H1 (cell line): ENCODE data around the gene ARHGAP32. TPM values are rescaled to one million over a fixed set of nuclear protein-coding genes. Genes with fewer than 3 reads are reported as not detected.

Source experiments
- CTCF ChIA-PET: fragments of 300-600 bp; sonication (Branson Sonifier 250); formaldehyde crosslinking; loops from one replicate; lab custom pipeline; 2021; ENCODE audit not compliant: partially characterized antibody; lab: Charles Lee
- POLR2A ChIA-PET: fragments of 300-600 bp; sonication (Branson Sonifier 250); formaldehyde crosslinking; loops from one replicate; lab custom pipeline; 2021; ENCODE audit warnings: inconsistent platforms; ENCODE audit not compliant: partially characterized antibody; lab: Charles Lee
- DNase-seq, 2 experiments: peaks; one replicate each; pipeline versions ENCODE4 v3.0.0 to v3.0.0-alpha.2; 2010 to 2022; ENCODE audit warnings: low spot score in 2 of 2, low read depth in 1 of 2, mixed read lengths in 1 of 2
- FAIRE-seq: peaks from 2 replicates; lab custom pipeline; 2011; peaks lifted over from hg19 to GRCh38; lab: Jason Lieb, UNC
- H2AFZ ChIP-seq: 2 replicates; pipeline ENCODE4 v1.8.1; 2012; ENCODE audit warnings: low read length, inconsistent platforms
- H2AK5ac ChIP-seq: 2 replicates; pipeline ENCODE4 v1.6.1; 2013; ENCODE audit warnings: low read depth, low read length
- H2BK120ac ChIP-seq: replicated peaks from 2 replicates; pipeline ENCODE3; 2013; ENCODE audit warnings: low read depth, low read length, inconsistent platforms
- H2BK12ac ChIP-seq: 2 replicates; pipeline ENCODE4 v1.6.1; 2013; ENCODE audit warnings: low read depth, low read length
- H2BK15ac ChIP-seq: 2 replicates; pipeline ENCODE4 v1.6.1; 2013; ENCODE audit warnings: low read length
- H2BK20ac ChIP-seq: 2 replicates; pipeline ENCODE4 v1.6.1; 2013; ENCODE audit warnings: low read length
- H2BK5ac ChIP-seq: 2 replicates; pipeline ENCODE4 v1.6.1; 2013; ENCODE audit warnings: low read depth, low read length
- H3K14ac ChIP-seq: 2 replicates; pipeline ENCODE4 v1.6.1; 2013; ENCODE audit warnings: inconsistent platforms; ENCODE audit not compliant: insufficient read length
- H3K18ac ChIP-seq: 2 replicates; pipeline ENCODE4 v1.6.1; 2013; ENCODE audit warnings: low read length; ENCODE audit errors: extremely low read depth
- H3K23ac ChIP-seq: 2 replicates; pipeline ENCODE4 v1.6.1; 2013; ENCODE audit warnings: inconsistent platforms; ENCODE audit not compliant: insufficient read length
- H3K23me2 ChIP-seq: 2 replicates; pipeline ENCODE4 v1.6.1; 2013; ENCODE audit warnings: low read depth, low read length
- H3K27ac ChIP-seq: 2 replicates; pipeline ENCODE4 v1.6.1; 2011; ENCODE audit warnings: low read depth, low read length, inconsistent platforms
- H3K27me3 ChIP-seq, 4 experiments: replicated peaks in 1 of 4; 1 replicate in 1 of 4; 2 replicates in 3 of 4; pipeline versions ENCODE4 v1.6.1 to v1.8.1; 2011 to 2013; ENCODE audit warnings: low read length in 3 of 4, mild to moderate bottlenecking in 3 of 4, inconsistent platforms in 2 of 4, mixed read lengths in 2 of 4, moderate library complexity in 1 of 4; ENCODE audit not compliant: control insufficient read depth in 3 of 4, insufficient read depth in 3 of 4; ENCODE audit errors: extremely low read depth in 1 of 4
- H3K36me3 ChIP-seq, 4 experiments: 2 replicates each; pipeline versions ENCODE4 v1.6.1 to v1.8.1; 2011 to 2013; ENCODE audit warnings: mild to moderate bottlenecking in 4 of 4, low read length in 3 of 4, moderate library complexity in 2 of 4, control low read depth in 1 of 4, inconsistent platforms in 1 of 4; ENCODE audit not compliant: insufficient read depth in 4 of 4, control insufficient read depth in 2 of 4
- H3K4ac ChIP-seq: replicated peaks from 2 replicates; pipeline ENCODE3; 2013; ENCODE audit warnings: low read length, low read depth, mixed read lengths, inconsistent platforms; ENCODE audit not compliant: insufficient read length
- H3K4me1 ChIP-seq, 4 experiments: replicated peaks in 1 of 4; 1 replicate in 1 of 4; 2 replicates in 3 of 4; pipeline versions ENCODE4 v1.6.1 to v1.8.1; 2011 to 2013; ENCODE audit warnings: low read length in 3 of 4, inconsistent platforms in 2 of 4, mixed read lengths in 1 of 4; ENCODE audit not compliant: insufficient read depth in 4 of 4, control insufficient read depth in 3 of 4
- H3K4me2 ChIP-seq, 2 experiments: 2 replicates each; pipeline versions ENCODE4 v1.6.1 to v1.8.1; 2011 to 2013; ENCODE audit warnings: low read depth in 2 of 2, low read length in 2 of 2, control low read depth in 1 of 2, inconsistent platforms in 1 of 2, mild to moderate bottlenecking in 1 of 2; ENCODE audit not compliant: insufficient read depth in 1 of 2
- H3K4me3 ChIP-seq, 4 experiments: fragments of 200-600, 300-600 bp in 1 of 4; sonication (generic), shearing (Covaris generic), sonication (Bioruptor Twin) in 1 of 4; 2 replicates each; pipeline versions ENCODE4 v1.5.1 to v1.8.1; 2011 to 2016; ENCODE audit warnings: low read length in 4 of 4, low read depth in 3 of 4, control low read depth in 2 of 4, inconsistent platforms in 2 of 4, mild to moderate bottlenecking in 2 of 4, mixed read lengths in 1 of 4, moderate library complexity in 1 of 4; ENCODE audit not compliant: insufficient read depth in 2 of 4; ENCODE audit errors: extremely low read depth in 1 of 4
- H3K56ac ChIP-seq: replicated peaks from 2 replicates; pipeline ENCODE3; 2013; ENCODE audit warnings: low read depth, mild to moderate bottlenecking, mixed read lengths, low read length, inconsistent platforms; ENCODE audit not compliant: insufficient read length
- H3K79me1 ChIP-seq: 2 replicates; pipeline ENCODE4 v1.6.1; 2013; ENCODE audit warnings: low read depth, low read length, control low read depth
- H3K79me2 ChIP-seq, 2 experiments: 2 replicates each; pipeline versions ENCODE4 v1.6.1 to v1.8.1; 2012 to 2013; ENCODE audit warnings: low read length in 2 of 2, mild to moderate bottlenecking in 2 of 2, inconsistent platforms in 1 of 2; ENCODE audit not compliant: insufficient read depth in 2 of 2, control insufficient read depth in 1 of 2
- H3K9ac ChIP-seq, 4 experiments: replicated peaks in 1 of 4; 1 replicate in 1 of 4; 2 replicates in 3 of 4; pipeline versions ENCODE4 v1.6.1 to v1.8.1; 2011 to 2013; ENCODE audit warnings: low read depth in 3 of 4, low read length in 3 of 4, control low read depth in 2 of 4, mild to moderate bottlenecking in 2 of 4, moderate library complexity in 2 of 4, inconsistent platforms in 1 of 4; ENCODE audit errors: extremely low read depth in 1 of 4
- H3K9me3 ChIP-seq, 2 experiments: 2 replicates each; pipeline versions ENCODE4 v1.6.1 to v1.8.1; 2012 to 2013; ENCODE audit warnings: mild to moderate bottlenecking in 2 of 2, moderate library complexity in 2 of 2, control low read depth in 1 of 2, inconsistent platforms in 1 of 2, low read depth in 1 of 2, low read length in 1 of 2, mixed read lengths in 1 of 2; ENCODE audit not compliant: insufficient read depth in 2 of 2
- H4K20me1 ChIP-seq, 2 experiments: replicated peaks in 1 of 2; 2 replicates each; pipeline versions ENCODE3 to v1.8.1; 2011 to 2013; ENCODE audit warnings: inconsistent platforms in 2 of 2, low read length in 2 of 2, mild to moderate bottlenecking in 1 of 2; ENCODE audit not compliant: insufficient read depth in 2 of 2, control insufficient read depth in 1 of 2
- H4K5ac ChIP-seq: 2 replicates; pipeline ENCODE4 v1.6.1; 2013; ENCODE audit warnings: low read length, low read depth, mixed read lengths, inconsistent platforms; ENCODE audit not compliant: insufficient read length
- H4K8ac ChIP-seq: 2 replicates; pipeline ENCODE4 v1.8.0; 2013; ENCODE audit warnings: mild to moderate bottlenecking, moderate library complexity, low read length, inconsistent platforms; ENCODE audit not compliant: insufficient read depth; ENCODE audit errors: extremely low read depth
- H4K91ac ChIP-seq: replicated peaks from 2 replicates; pipeline ENCODE3; 2013; ENCODE audit warnings: low read length, mixed read lengths, inconsistent platforms; ENCODE audit not compliant: insufficient read length
- CBX8 ChIP-seq: fragments of 300-800, 300-1000 bp; sonication (generic); IDR thresholded peaks from 2 replicates; pipeline ENCODE4 v1.7.1; 2016; ENCODE audit warnings: low read depth, low read length, borderline replicate concordance
- RNF2 ChIP-seq: fragments of 200-900, 300-1000 bp; sonication (generic); IDR thresholded peaks from 2 replicates; pipeline ENCODE4 v1.7.1; 2016; ENCODE audit warnings: borderline replicate concordance, low read depth, mild to moderate bottlenecking, antibody characterized with exemption, low read length; ENCODE audit not compliant: poor library complexity, severe bottlenecking; ENCODE audit errors: missing control alignments
- USF2 ChIP-seq: IDR thresholded peaks from 2 replicates; pipeline ENCODE4 v1.6.1; 2011; ENCODE audit warnings: low read length, improper control_type of control experiment
- WGBS, 2 experiments: shearing (Covaris generic) in 1 of 2; methylation state at CpG; one replicate each; pipeline versions ENCODE4 v1.1.6 to v1.1.7; 2013 to 2015; ENCODE audit warnings: low lambda C conversion rate in 2 of 2, mixed read lengths in 2 of 2, inconsistent platforms in 1 of 2, low coverage in 1 of 2, missing lambda C conversion rate in 1 of 2; ENCODE audit not compliant: insufficient replicate concordance in 2 of 2, insufficient coverage in 1 of 2, insufficient read length in 1 of 2; ENCODE audit errors: extremely low coverage in 1 of 2, missing lambda C conversion rate in 1 of 2; 5-methylcytosine and 5-hydroxymethylcytosine counted together
- polyA plus RNA-seq, 7 experiments: library from polyadenylated mRNA; depleted of rRNA in 3 of 7; stranded (reverse) in 5 of 7; unstranded in 2 of 7; fragments of >200 nt in 5 of 7; fragments of 200-250 nt in 2 of 7; gene quantifications; 1 replicate in 5 of 7; 2 replicates in 1 of 7; 4 replicates in 1 of 7; pipeline versions ENCODE4 v1.2.1 to v1.2.3, GENCODE V29; 2011 to 2013; ENCODE audit warnings: missing spikeins in 2 of 7, mixed read lengths in 2 of 7
- total RNA-seq: library from RNA; stranded (reverse); fragmentation: NEBNext Ultra II Directional; extraction: Animal tissue kit (Norgen Biotek cat#: 25700); gene quantifications from 2 replicates; pipeline ENCODE4 v1.2.1, GENCODE V29; 2021

Gene ARHGAP32
- total and polyA plus RNA-seq, 2 of the 8 experiments (the other 6 are each of a cell fraction or from before 2014, with no cell fraction given) = 13.7 to 30.0 TPM

GRCh38 chr11:129018126-129018525 is 174.0 kb downstream of the ARHGAP32 start:
- H3K79me1 ChIP-seq = no peaks in the 10 kb centered on the region
- FAIRE-seq (no peak), DNase-seq (no peak)
- H4K8ac ChIP-seq = no peak overlapping the region
- H3K27me3 ChIP-seq = no peaks in the 10 kb centered on the region; a peak in 1 of 7 replicates
- TF ChIP-seq RNF2 (no peak), CBX8 (no peak), USF2 (no peak)
- no peak overlapping the region for H2BK120ac ChIP-seq
- no peak overlapping the region for H3K4me3 ChIP-seq
- H3K36me3 ChIP-seq = no peaks in the 10 kb centered on the region
- H3K4ac ChIP-seq = no peak overlapping the region
- H3K9me3 ChIP-seq = no peaks in the 10 kb centered on the region
- H2AFZ ChIP-seq = no peak overlapping the region
- no peak overlapping the region for H3K14ac ChIP-seq
- no peaks in the 10 kb centered on the region for H4K20me1 ChIP-seq
- H2BK15ac ChIP-seq = no peak overlapping the region
- no peak overlapping the region for H2BK5ac ChIP-seq
- no peak overlapping the region for H3K9ac ChIP-seq
- H3K4me1 ChIP-seq = no peaks in the 10 kb centered on the region
- H3K56ac ChIP-seq = no peak overlapping the region
- no peak overlapping the region for H2BK20ac ChIP-seq
- H4K5ac ChIP-seq = no peak overlapping the region
- H3K27ac ChIP-seq = no peak overlapping the region
- H3K23ac ChIP-seq = no peak overlapping the region
- CTCF ChIA-PET = no interaction called here
- no peaks in the 10 kb centered on the region for H3K23me2 ChIP-seq
- H3K4me2 ChIP-seq = no peak overlapping the region
- H2BK12ac ChIP-seq = no peak overlapping the region
- no peak overlapping the region for H3K18ac ChIP-seq
- H2AK5ac ChIP-seq = no peak overlapping the region
- 86% methylated on average over 2 of the region's 2 CpGs; no CpG with 5 or more reads in 1 of the 2 experiments for WGBS, 2 experiments
- no peak overlapping the region for H4K91ac ChIP-seq
- POLR2A ChIA-PET = interaction anchor here (0.5 kb wide), 1 partner anchor 29 kb away, joined by 3 read pairs; no protein-coding TSS in a partner anchor
- no peaks in the 10 kb centered on the region for H3K79me2 ChIP-seq
